22Rv1 (cell line): ENCODE measurements around the gene PRR14.

ENCODE experiments used
- H3K27ac ChIP-seq: fragments of 450-650 bp; 2 replicates; pipeline ENCODE4 v1.5.1; 2017
- ZFX ChIP-seq: fragments of 450-650 bp; IDR thresholded peaks from 2 replicates; pipeline ENCODE4 v1.6.1; 2017; ENCODE audit warnings: antibody characterized with exemption, borderline replicate concordance
- TF ChIP-seq, protein P1 (sequence below): fragments of 450-650 bp; IDR thresholded peaks from 2 replicates; pipeline ENCODE4 v1.5.1; 2017; ENCODE audit warnings: mild to moderate bottlenecking

PRR14 gene

GRCh38 chr16:30662449-30662848 lies 11.7 kb downstream of the PRR14 start:
- TF ChIP-seq ZFX, result no peak
- TF ChIP-seq, protein P1, sequence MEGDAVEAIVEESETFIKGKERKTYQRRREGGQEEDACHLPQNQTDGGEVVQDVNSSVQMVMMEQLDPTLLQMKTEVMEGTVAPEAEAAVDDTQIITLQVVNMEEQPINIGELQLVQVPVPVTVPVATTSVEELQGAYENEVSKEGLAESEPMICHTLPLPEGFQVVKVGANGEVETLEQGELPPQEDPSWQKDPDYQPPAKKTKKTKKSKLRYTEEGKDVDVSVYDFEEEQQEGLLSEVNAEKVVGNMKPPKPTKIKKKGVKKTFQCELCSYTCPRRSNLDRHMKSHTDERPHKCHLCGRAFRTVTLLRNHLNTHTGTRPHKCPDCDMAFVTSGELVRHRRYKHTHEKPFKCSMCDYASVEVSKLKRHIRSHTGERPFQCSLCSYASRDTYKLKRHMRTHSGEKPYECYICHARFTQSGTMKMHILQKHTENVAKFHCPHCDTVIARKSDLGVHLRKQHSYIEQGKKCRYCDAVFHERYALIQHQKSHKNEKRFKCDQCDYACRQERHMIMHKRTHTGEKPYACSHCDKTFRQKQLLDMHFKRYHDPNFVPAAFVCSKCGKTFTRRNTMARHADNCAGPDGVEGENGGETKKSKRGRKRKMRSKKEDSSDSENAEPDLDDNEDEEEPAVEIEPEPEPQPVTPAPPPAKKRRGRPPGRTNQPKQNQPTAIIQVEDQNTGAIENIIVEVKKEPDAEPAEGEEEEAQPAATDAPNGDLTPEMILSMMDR, result no peak
- no peak overlapping the region for H3K27ac ChIP-seq

DNA sequence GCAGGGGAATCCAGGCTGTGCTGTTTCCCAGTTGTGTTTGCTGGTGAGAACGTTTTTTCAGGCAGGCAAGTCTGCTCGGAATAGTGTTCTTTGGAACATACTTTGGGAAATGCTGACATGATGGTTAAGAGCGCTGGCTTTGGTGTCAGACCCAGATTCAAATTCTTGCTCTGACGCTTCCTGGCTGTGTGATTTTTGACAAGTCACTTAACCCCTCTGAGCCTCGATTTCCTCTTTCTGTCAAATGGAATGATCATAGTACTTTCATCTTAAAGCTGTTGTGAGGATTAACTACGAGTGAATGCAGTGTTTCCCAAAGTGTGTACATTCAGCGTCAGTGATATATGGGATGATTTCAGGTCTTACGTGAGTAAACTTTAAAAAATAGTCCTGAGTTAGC lies 12.3 kb downstream of the PRR14 start:
- H3K27ac ChIP-seq, result no peak overlapping the region
- no peak for TF ChIP-seq ZFX
- TF ChIP-seq, protein P1, result no peak

- TF ChIP-seq ZFX, result no peak
- TF ChIP-seq, protein P1, result no peak
- H3K27ac ChIP-seq, result no peak overlapping the region
Observed at GRCh38 chr16:30663820-30664219, 13.1 kb downstream of the PRR14 start.

DNA sequence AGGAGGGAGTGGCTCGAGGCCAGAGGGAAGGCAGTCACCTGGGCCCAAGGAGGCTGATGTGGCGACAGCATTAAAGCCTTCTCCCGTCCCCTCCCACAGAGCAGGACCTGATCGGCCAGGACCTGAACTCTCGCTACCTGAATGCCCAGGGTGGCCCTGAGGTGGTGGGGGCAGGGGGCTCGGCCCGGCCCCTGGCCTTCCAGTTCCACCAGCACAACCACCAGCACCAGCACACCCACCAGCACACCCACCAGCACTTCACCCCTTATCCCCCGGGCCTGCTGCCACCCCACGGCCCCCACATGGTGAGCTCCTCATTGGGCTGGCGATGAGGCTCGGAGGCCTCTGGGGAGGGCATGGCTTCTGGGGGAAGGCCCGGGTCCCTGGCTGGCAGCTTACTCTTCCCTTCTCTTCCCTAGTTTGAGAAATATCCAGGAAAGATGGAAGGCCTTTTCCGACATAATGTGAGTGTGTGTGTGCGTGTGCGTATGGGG lies 13.9 kb downstream of the PRR14 start:
- no peak overlapping the region for H3K27ac ChIP-seq
- TF ChIP-seq ZFX, result no peak
- TF ChIP-seq, protein P1, result no peak

- no peak for TF ChIP-seq ZFX
- TF ChIP-seq, protein P1, result no peak
- no peak overlapping the region for H3K27ac ChIP-seq
Observed at GRCh38 chr16:30665155-30665829, 14.5 kb downstream of the PRR14 start.

DNA sequence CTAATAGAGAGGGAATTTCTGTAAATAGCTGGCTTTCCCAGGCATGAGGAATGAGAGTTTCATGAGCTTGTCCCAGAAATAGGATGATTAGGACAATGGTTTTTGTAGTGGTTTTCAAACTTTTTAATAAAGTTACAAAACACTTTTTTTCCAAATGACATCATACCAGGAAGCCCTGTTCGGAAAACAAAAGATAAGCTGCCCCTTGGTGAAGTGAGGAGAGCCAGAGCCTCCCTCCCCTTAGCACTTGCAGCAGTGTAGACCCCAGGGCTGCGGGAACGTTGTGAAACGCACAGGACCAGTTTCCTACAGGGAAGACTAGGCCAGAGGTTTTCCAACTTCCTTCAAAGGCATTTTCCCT lies 15.1 kb downstream of the PRR14 start:
- TF ChIP-seq ZFX, result no peak
- TF ChIP-seq, protein P1, result no peak
- no peak overlapping the region for H3K27ac ChIP-seq

DNA sequence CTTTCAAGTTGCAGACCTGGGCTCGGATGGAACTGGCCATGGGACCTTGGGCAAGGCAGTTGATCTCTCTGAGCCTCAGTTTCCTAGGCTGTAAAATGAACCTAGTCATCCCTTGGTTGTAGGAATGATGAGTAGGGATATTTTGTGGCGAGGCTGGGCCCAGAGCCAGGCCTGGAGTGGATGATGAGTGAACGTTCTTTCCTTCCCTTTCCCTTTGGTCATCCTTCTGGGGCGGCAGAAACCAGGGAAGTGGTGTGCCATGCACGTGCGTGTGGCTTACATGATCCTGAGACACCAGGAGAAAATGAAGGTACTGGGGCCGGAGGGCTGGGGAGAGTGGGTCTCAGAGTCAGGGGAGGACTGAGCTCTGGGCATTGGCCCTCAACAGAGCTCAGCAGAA lies 15.9 kb downstream of the PRR14 start:
- H3K27ac ChIP-seq, result no peak overlapping the region
- TF ChIP-seq ZFX, result no peak
- TF ChIP-seq, protein P1, result no peak
